OCI-LY7 (cell line): ENCODE measurements around the gene SLC38A4. TPM values are rescaled to one million over a fixed set of nuclear protein-coding genes. Genes with fewer than 3 reads are reported as not detected.

ENCODE experiments used
- BruUV-seq: library from RNA; stranded (reverse); fragments of 400-500 nt; replicated peaks from 2 replicates; lab custom pipeline; 2021; lab: Mats Ljungman, UMichigan
- CTCF ChIA-PET: fragments of 300-600 bp; sonication (Branson Sonifier 250); formaldehyde crosslinking; loops from one replicate; lab custom pipeline; 2022; ENCODE audit warnings: antibody characterized with exemption; ENCODE audit not compliant: unreplicated experiment; lab: Charles Lee
- POLR2A ChIA-PET: fragments of 300-600 bp; sonication (Branson Sonifier 250); formaldehyde crosslinking; loops from one replicate; lab custom pipeline; 2022; ENCODE audit warnings: antibody characterized with exemption; lab: Charles Lee
- DNase-seq: peaks from one replicate; pipeline ENCODE4 v3.0.0-alpha.2; 2015; ENCODE audit warnings: low spot score
- H2AFZ ChIP-seq: fragments of 200-600 bp; sonication (generic), shearing (Covaris generic); 2 replicates; pipeline ENCODE4 v1.6.1; 2014; ENCODE audit warnings: mild to moderate bottlenecking, antibody characterized with exemption, low read length, moderate library complexity
- H3K27ac ChIP-seq: fragments of 200-600 bp; sonication (generic); 2 replicates; pipeline ENCODE4 v1.5.1; 2014; ENCODE audit warnings: mixed run types, low read depth, mild to moderate bottlenecking, moderate library complexity, low read length, inconsistent platforms; ENCODE audit not compliant: poor library complexity, severe bottlenecking
- H3K36me3 ChIP-seq: fragments of 200-600 bp; sonication (generic); 2 replicates; pipeline ENCODE4 v1.6.1; 2014; ENCODE audit warnings: mild to moderate bottlenecking, antibody characterized with exemption, low read length, moderate library complexity, mixed read lengths; ENCODE audit not compliant: insufficient read depth
- H3K4me1 ChIP-seq: fragments of 200-600 bp; sonication (generic); 2 replicates; pipeline ENCODE4 v1.5.1; 2014; ENCODE audit warnings: mild to moderate bottlenecking, low read length; ENCODE audit not compliant: insufficient read depth, poor library complexity, severe bottlenecking
- H3K4me2 ChIP-seq: fragments of 200-600 bp; sonication (generic); 2 replicates; pipeline ENCODE4 v1.6.1; 2014; ENCODE audit warnings: mild to moderate bottlenecking, low read length
- H3K4me3 ChIP-seq: fragments of 200-600 bp; sonication (generic); 2 replicates; pipeline ENCODE4 v1.5.1; 2014; ENCODE audit warnings: mild to moderate bottlenecking, low read depth, low read length; ENCODE audit not compliant: poor library complexity, severe bottlenecking
- H3K79me2 ChIP-seq: fragments of 200-600 bp; sonication (generic); 2 replicates; pipeline ENCODE4 v1.6.1; 2016; ENCODE audit warnings: low read depth, mild to moderate bottlenecking, low read length, moderate library complexity, mixed read lengths; ENCODE audit not compliant: insufficient read depth
- H3K9me2 ChIP-seq: fragments of 200-600 bp; sonication (generic); 2 replicates; pipeline ENCODE4 v1.6.1; 2016; ENCODE audit warnings: mild to moderate bottlenecking, low read length, mixed read lengths; ENCODE audit not compliant: insufficient read depth
- H3K9me3 ChIP-seq: fragments of 200-600 bp; sonication (generic); 2 replicates; pipeline ENCODE4 v1.6.1; 2014; ENCODE audit warnings: mild to moderate bottlenecking, mixed run types, low read length, mixed read lengths
- H4K20me1 ChIP-seq: fragments of 200-600 bp; sonication (generic); 2 replicates; pipeline ENCODE4 v1.6.1; 2014; ENCODE audit warnings: mild to moderate bottlenecking, antibody characterized with exemption, low read length, moderate library complexity, mixed read lengths; ENCODE audit not compliant: insufficient read depth
- EZH2phosphoT487 ChIP-seq: fragments of 200-600 bp; sonication (generic); IDR thresholded peaks from 2 replicates; pipeline ENCODE4 v1.6.1; 2018; ENCODE audit warnings: low read depth, borderline replicate concordance, mild to moderate bottlenecking, mixed run types, antibody characterized with exemption, low read length, moderate library complexity, mixed read lengths
- intact Hi-C: fragments of 100-400 bp; cut with micrococcal nuclease; formaldehyde crosslinking; loops from one replicate; pipeline ENCODE4 v1.10.0; 2022; ENCODE audit not compliant: unreplicated experiment
- total RNA-seq, 2 experiments: library from RNA; depleted of rRNA in 1 of 2; stranded (reverse); fragments of >200 nt in 1 of 2; shearing (Covaris generic) in 1 of 2; gene quantifications; 2 replicates each; pipeline ENCODE4 v1.2.3, GENCODE V29; 2014 to 2022
- TF ChIP-seq, protein P1 (sequence below): fragments of 200-600 bp; sonication (generic); conservative IDR thresholded peaks from 2 replicates; pipeline ENCODE4 v1.5.1; 2014; ENCODE audit warnings: mild to moderate bottlenecking, antibody characterized with exemption, low read length, moderate library complexity, mixed read lengths

The SLC38A4 gene
- total RNA-seq, 2 experiments from 2014 or later, result not detected

DNA sequence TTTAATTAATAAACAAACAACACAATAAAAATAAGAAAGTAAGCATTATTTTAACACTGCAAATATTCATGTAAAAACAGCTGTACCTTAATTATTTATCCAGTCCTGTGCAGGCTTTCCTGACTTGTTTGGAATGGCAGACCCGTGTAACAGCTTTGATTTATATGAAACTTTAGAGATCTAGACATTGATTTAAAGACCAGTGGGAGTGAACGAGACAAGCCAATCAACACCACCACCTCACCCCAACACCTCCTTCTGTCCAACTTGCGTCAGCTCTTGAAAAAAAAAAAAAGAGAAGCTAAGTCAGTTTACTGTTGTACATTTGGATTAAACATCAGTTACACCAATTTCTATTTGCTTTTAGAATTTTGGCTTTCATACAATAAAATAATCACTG, 22.3 kb downstream of the SLC38A4 start:
- no peaks in the 10 kb centered on the region for H3K36me3 ChIP-seq
- DNase-seq, result no peak
- H3K4me2 ChIP-seq, result no peak overlapping the region
- H3K27ac ChIP-seq, result no peak overlapping the region
- no peak overlapping the region for H2AFZ ChIP-seq
- H3K9me3 ChIP-seq, result no peaks in the 10 kb centered on the region
- no peak overlapping the region for H3K4me3 ChIP-seq
- no peaks in the 10 kb centered on the region for H3K9me2 ChIP-seq
- H4K20me1 ChIP-seq, result no peaks in the 10 kb centered on the region
- intact Hi-C loops, result no loop called here
- CTCF ChIA-PET, result no interaction called here
- BruUV-seq, result no TSS peak
- TF ChIP-seq, protein P1, sequence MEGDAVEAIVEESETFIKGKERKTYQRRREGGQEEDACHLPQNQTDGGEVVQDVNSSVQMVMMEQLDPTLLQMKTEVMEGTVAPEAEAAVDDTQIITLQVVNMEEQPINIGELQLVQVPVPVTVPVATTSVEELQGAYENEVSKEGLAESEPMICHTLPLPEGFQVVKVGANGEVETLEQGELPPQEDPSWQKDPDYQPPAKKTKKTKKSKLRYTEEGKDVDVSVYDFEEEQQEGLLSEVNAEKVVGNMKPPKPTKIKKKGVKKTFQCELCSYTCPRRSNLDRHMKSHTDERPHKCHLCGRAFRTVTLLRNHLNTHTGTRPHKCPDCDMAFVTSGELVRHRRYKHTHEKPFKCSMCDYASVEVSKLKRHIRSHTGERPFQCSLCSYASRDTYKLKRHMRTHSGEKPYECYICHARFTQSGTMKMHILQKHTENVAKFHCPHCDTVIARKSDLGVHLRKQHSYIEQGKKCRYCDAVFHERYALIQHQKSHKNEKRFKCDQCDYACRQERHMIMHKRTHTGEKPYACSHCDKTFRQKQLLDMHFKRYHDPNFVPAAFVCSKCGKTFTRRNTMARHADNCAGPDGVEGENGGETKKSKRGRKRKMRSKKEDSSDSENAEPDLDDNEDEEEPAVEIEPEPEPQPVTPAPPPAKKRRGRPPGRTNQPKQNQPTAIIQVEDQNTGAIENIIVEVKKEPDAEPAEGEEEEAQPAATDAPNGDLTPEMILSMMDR, result no peak
- no peak for TF ChIP-seq EZH2phosphoT487
- H3K4me1 ChIP-seq, result no peaks in the 10 kb centered on the region
- POLR2A ChIA-PET, result interaction anchor here (0.7 kb wide), 1 partner anchor 9 kb away, joined by 4 read pairs; no protein-coding TSS in a partner anchor
- H3K79me2 ChIP-seq, result no peaks in the 10 kb centered on the region

DNA sequence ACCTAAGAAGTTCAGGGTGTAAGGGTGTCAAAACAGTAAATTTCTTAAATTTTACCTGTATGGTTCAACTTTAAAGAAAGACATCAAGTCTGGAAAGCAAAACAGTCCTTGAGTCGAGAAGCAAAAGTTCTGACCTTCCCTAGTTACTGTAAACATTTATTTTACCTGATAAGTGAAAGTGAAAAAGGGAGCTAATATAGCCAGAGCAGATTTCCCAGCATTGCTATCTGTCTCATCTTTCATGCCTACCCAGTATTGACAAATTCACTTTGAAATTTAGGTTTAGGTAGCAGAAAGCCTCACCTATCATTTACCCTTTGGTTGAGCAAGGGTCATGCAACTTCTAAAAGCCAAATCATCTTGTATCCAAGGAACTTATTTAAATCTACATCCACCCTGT, 24.5 kb downstream of the SLC38A4 start:
- ChIA-PET POLR2A (no interaction called here), CTCF (no interaction called here)
- no peaks in the 10 kb centered on the region for H3K79me2 ChIP-seq
- H3K4me3 ChIP-seq, result no peak overlapping the region
- no peaks in the 10 kb centered on the region for H3K9me2 ChIP-seq
- no peak overlapping the region for H3K4me2 ChIP-seq
- no peak overlapping the region for H2AFZ ChIP-seq
- H3K36me3 ChIP-seq, result no peaks in the 10 kb centered on the region
- intact Hi-C loops, result no loop called here
- no peaks in the 10 kb centered on the region for H3K4me1 ChIP-seq
- no peak for TF ChIP-seq EZH2phosphoT487
- TF ChIP-seq, protein P1, result no peak
- no peaks in the 10 kb centered on the region for H3K9me3 ChIP-seq
- no peak for DNase-seq
- no TSS peak for BruUV-seq
- no peaks in the 10 kb centered on the region for H4K20me1 ChIP-seq
- no peak overlapping the region for H3K27ac ChIP-seq

DNA sequence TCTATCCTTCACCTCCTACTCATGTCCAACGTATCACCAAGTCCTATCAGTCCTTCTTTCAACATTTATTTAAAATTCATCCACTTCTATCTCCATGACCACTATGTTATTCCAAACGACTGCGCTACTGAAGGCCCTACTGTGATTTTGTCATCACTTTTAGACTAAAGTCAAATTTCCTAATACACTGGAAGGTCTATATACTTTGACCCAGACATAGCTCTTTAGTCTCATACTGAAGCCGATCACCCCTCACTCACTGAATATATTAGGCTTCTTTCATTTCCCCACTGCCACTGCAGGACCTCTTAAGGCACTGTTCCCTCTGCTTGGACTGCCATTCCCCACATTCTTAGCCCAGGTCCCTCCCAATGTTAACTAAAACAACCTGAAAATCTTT, 25.6 kb downstream of the SLC38A4 start:
- H4K20me1 ChIP-seq, result no peaks in the 10 kb centered on the region
- ChIA-PET CTCF (no interaction called here), POLR2A (no interaction called here)
- no peaks in the 10 kb centered on the region for H3K79me2 ChIP-seq
- BruUV-seq, result no TSS peak
- H3K9me2 ChIP-seq, result no peaks in the 10 kb centered on the region
- intact Hi-C loops, result no loop called here
- H2AFZ ChIP-seq, result no peak overlapping the region
- no peak for DNase-seq
- H3K4me1 ChIP-seq, result no peaks in the 10 kb centered on the region
- TF ChIP-seq, protein P1, result no peak
- no peak for TF ChIP-seq EZH2phosphoT487
- H3K4me2 ChIP-seq, result no peak overlapping the region
- H3K4me3 ChIP-seq, result no peak overlapping the region
- no peak overlapping the region for H3K27ac ChIP-seq
- H3K36me3 ChIP-seq, result no peaks in the 10 kb centered on the region
- H3K9me3 ChIP-seq, result no peaks in the 10 kb centered on the region
